K562 (cell line): ENCODE measurements around the gene CSNK1A1. TPM values are rescaled to one million over a fixed set of nuclear protein-coding genes. Genes with fewer than 3 reads are reported as not detected.
A peak's percentile ranks its signal among the peaks of the same experiment; 100 is the strongest.

Experiments used
- ATF1 ChIP-seq, 2 experiments: fragments of 450-650 bp in 1 of 2; IDR thresholded peaks; 2 replicates each; pipeline ENCODE4 v1.6.1; 2016; ENCODE audit warnings: missing compliant biosample characterization in 1 of 2, missing genetic modification characterization in 1 of 2
- ESRRA ChIP-seq: fragments of 450-650 bp; IDR thresholded peaks from 2 replicates; pipeline ENCODE4 v1.6.1; 2014; ENCODE audit warnings: low read depth, mild to moderate bottlenecking, moderate library complexity, borderline replicate concordance
- FOXJ2 ChIP-seq: fragments of 200-800 bp; sonication (Bioruptor generic); IDR thresholded peaks from 2 replicates; pipeline ENCODE4 v1.6.1; 2016; ENCODE audit warnings: missing genetic modification characterization, missing compliant biosample characterization
- FOXP1 ChIP-seq: sonication (generic); formaldehyde crosslinking; IDR thresholded peaks from 2 replicates; pipeline ENCODE4 v1.8.0; 2022; ENCODE audit warnings: mild to moderate bottlenecking, missing genetic modification reagents
- PTRF ChIP-seq: fragments of 450-650 bp; IDR thresholded peaks from 2 replicates; pipeline ENCODE4 v1.6.1; 2016; ENCODE audit warnings: mild to moderate bottlenecking, missing genetic modification characterization, missing compliant biosample characterization
- SMAD3 ChIP-seq: fragments of 450-650 bp; formaldehyde crosslinking; conservative IDR thresholded peaks from 2 replicates; pipeline ENCODE4 v1.4.0; 2020; ENCODE audit warnings: mild to moderate bottlenecking
- YY1 ChIP-seq, 3 experiments: IDR thresholded peaks; 2 replicates each; pipeline ENCODE4 v1.6.1; 2011; ENCODE audit warnings: low read length in 2 of 3, mild to moderate bottlenecking in 2 of 3, moderate library complexity in 2 of 3, borderline replicate concordance in 1 of 3, control low read depth in 1 of 3, low read depth in 1 of 3; ENCODE audit not compliant: insufficient read depth in 3 of 3, insufficient replicate concordance in 2 of 3, control insufficient read depth in 1 of 3, insufficient read length in 1 of 3; ENCODE audit errors: extremely low read depth in 1 of 3
- ZNF232 ChIP-seq: sonication (generic); formaldehyde crosslinking; IDR thresholded peaks from 2 replicates; pipeline ENCODE4 v1.8.0; 2022; ENCODE audit warnings: mild to moderate bottlenecking, missing genetic modification reagents
- polyA plus RNA-seq, 8 experiments: library from polyadenylated mRNA; depleted of rRNA in 4 of 8; stranded (reverse) in 5 of 8; unstranded in 3 of 8; fragments of >200 nt; fragmentation: Nextera tagmentation in 2 of 8; fragmentation: Illumina TruSeq in 1 of 8; extraction: Ambion mirVana in 2 of 8; extraction: Trizol in 1 of 8; gene quantifications; 2 replicates each; pipeline versions ENCODE4 v1.2.1 to v1.2.3, GENCODE V29; 2011 to 2014; ENCODE audit warnings: inconsistent platforms in 1 of 8, missing spikeins in 1 of 8
- total RNA-seq, 7 experiments: library from RNA; depleted of rRNA in 6 of 7; stranded (reverse); fragments of >200 nt in 6 of 7; fragmentation: Illumina TruSeq in 2 of 7; extraction: Trizol in 2 of 7; gene quantifications; 2 replicates each; pipeline versions ENCODE4 v1.2.1 to v1.2.3, GENCODE V29; 2011 to 2021; ENCODE audit warnings: low replicate concordance in 1 of 7
- TF ChIP-seq, protein P1 (sequence below): fragments of 200-800 bp; sonication (Bioruptor generic); IDR thresholded peaks from 2 replicates; pipeline ENCODE4 v1.6.1; 2016; ENCODE audit warnings: missing genetic modification characterization, missing compliant biosample characterization
- TF ChIP-seq, protein P2 (sequence below), 2 experiments: IDR thresholded peaks; 2 replicates each; pipeline ENCODE4 v1.6.1; 2012; ENCODE audit warnings: improper control_type of control experiment in 2 of 2, low read depth in 2 of 2, low read length in 2 of 2, borderline replicate concordance in 1 of 2
- TF ChIP-seq, protein P3 (sequence below): sonication (generic); IDR thresholded peaks from 2 replicates; pipeline ENCODE4 v1.6.1; 2016

Gene CSNK1A1
- total and polyA plus RNA-seq, 9 of the 15 experiments (the other 6 are each of a cell fraction or from before 2014, with no cell fraction given), result 49.1 to 196 (median 154) TPM

DNA sequence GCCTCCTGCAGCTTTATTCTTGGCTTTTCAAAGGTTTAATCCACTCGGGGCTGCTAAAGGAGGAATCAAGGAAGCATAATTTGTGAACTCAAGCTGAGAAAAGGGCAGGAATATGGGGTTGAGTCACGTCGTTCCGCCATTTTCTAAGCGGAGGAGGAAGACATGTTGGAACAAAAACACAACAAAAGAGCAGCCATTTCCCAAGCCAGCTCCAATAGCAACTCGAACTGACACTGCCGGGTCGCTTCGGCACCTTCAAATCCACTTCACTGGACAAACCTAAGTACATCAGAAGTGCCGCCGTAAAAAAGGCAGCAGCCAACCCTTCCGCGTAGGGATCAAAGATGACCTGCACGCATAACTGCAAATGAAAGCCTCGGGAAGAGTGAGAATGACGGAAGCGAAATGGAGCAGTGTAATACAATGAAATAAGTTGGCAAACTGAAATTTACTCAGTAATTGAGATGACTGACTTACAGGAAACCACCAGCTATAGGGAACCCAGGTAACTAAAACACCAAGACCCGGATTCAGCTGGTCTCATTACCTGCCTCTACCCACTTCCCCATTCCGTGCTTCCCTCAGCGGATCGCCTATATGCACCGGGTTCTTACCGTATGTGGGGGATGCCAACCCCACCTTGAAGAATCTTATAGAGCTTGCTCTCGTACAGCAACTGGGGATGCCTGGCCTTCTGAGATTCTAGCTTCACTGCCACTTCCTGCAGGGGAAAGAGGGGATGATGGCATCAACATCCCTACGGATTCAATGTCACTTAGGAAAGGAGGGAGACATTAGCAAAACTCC is 1.6 kb downstream of the CSNK1A1 start (continued):
- peak; percentile 28; the same call in 1 of the 2 replicates for TF ChIP-seq FOXP1 (CRISPR knock-in tag)
- no peak for TF ChIP-seq FOXJ2 (tag)
- TF ChIP-seq ATF1 (CRISPR knock-in tag; IDR thresholded peaks at IDR 0.05), result no peak
- 0 out of 2 replicates have a peak, but pooled peaks have one; percentile 1 for TF ChIP-seq ATF1 (tag; IDR thresholded peaks at IDR 0.05)
- TF ChIP-seq, protein P1, sequence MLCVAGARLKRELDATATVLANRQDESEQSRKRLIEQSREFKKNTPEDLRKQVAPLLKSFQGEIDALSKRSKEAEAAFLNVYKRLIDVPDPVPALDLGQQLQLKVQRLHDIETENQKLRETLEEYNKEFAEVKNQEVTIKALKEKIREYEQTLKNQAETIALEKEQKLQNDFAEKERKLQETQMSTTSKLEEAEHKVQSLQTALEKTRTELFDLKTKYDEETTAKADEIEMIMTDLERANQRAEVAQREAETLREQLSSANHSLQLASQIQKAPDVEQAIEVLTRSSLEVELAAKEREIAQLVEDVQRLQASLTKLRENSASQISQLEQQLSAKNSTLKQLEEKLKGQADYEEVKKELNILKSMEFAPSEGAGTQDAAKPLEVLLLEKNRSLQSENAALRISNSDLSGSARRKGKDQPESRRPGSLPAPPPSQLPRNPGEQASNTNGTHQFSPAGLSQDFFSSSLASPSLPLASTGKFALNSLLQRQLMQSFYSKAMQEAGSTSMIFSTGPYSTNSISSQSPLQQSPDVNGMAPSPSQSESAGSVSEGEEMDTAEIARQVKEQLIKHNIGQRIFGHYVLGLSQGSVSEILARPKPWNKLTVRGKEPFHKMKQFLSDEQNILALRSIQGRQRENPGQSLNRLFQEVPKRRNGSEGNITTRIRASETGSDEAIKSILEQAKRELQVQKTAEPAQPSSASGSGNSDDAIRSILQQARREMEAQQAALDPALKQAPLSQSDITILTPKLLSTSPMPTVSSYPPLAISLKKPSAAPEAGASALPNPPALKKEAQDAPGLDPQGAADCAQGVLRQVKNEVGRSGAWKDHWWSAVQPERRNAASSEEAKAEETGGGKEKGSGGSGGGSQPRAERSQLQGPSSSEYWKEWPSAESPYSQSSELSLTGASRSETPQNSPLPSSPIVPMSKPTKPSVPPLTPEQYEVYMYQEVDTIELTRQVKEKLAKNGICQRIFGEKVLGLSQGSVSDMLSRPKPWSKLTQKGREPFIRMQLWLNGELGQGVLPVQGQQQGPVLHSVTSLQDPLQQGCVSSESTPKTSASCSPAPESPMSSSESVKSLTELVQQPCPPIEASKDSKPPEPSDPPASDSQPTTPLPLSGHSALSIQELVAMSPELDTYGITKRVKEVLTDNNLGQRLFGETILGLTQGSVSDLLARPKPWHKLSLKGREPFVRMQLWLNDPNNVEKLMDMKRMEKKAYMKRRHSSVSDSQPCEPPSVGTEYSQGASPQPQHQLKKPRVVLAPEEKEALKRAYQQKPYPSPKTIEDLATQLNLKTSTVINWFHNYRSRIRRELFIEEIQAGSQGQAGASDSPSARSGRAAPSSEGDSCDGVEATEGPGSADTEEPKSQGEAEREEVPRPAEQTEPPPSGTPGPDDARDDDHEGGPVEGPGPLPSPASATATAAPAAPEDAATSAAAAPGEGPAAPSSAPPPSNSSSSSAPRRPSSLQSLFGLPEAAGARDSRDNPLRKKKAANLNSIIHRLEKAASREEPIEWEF, result no peak
- no peak for TF ChIP-seq PTRF (tag)
- TF ChIP-seq ESRRA, result no peak
- TF ChIP-seq, protein P2, sequence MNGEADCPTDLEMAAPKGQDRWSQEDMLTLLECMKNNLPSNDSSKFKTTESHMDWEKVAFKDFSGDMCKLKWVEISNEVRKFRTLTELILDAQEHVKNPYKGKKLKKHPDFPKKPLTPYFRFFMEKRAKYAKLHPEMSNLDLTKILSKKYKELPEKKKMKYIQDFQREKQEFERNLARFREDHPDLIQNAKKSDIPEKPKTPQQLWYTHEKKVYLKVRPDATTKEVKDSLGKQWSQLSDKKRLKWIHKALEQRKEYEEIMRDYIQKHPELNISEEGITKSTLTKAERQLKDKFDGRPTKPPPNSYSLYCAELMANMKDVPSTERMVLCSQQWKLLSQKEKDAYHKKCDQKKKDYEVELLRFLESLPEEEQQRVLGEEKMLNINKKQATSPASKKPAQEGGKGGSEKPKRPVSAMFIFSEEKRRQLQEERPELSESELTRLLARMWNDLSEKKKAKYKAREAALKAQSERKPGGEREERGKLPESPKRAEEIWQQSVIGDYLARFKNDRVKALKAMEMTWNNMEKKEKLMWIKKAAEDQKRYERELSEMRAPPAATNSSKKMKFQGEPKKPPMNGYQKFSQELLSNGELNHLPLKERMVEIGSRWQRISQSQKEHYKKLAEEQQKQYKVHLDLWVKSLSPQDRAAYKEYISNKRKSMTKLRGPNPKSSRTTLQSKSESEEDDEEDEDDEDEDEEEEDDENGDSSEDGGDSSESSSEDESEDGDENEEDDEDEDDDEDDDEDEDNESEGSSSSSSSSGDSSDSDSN (IDR thresholded peaks at IDR 0.05; ENCODE audit: borderline replicate concordance in 1 of 2, low read depth in 2 of 2, low read length in 2 of 2), result no peak
- TF ChIP-seq, protein P3, sequence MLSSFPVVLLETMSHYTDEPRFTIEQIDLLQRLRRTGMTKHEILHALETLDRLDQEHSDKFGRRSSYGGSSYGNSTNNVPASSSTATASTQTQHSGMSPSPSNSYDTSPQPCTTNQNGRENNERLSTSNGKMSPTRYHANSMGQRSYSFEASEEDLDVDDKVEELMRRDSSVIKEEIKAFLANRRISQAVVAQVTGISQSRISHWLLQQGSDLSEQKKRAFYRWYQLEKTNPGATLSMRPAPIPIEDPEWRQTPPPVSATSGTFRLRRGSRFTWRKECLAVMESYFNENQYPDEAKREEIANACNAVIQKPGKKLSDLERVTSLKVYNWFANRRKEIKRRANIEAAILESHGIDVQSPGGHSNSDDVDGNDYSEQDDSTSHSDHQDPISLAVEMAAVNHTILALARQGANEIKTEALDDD, result no peak
- TF ChIP-seq SMAD3 (CRISPR knock-in tag), result no peak
- TF ChIP-seq ZNF232, result no peak
- TF ChIP-seq YY1 (IDR thresholded peaks at IDR 0.05; ENCODE audit: borderline replicate concordance in 1 of 3, control insufficient read depth in 1 of 3, extremely low read depth in 1 of 3, insufficient read depth in 3 of 3, insufficient read length in 1 of 3, insufficient replicate concordance in 2 of 3, low read depth in 1 of 3, low read length in 2 of 3), result peak; percentile 69 to 98 (median 89)
